WTC11 (cell line): ENCODE data around the gene SH2B3. TPM values are rescaled to one million over a fixed set of nuclear protein-coding genes. Genes with fewer than 3 reads are reported as not detected.

Experiments
- ATAC-seq: fragments of 200-7000 bp; cut with Tn5 transposase; 2 replicates; pipeline ENCODE4 v1.10.0; 2021; ENCODE audit warnings: mild to moderate bottlenecking, moderate library complexity
- CTCF ChIA-PET: fragments of 300-600 bp; sonication (Branson Sonifier 250); formaldehyde crosslinking; loops from one replicate; lab custom pipeline; 2021; ENCODE audit warnings: antibody characterized with exemption; lab: Charles Lee
- POLR2A ChIA-PET: fragments of 350-600 bp; sonication (Branson Sonifier 250); formaldehyde crosslinking; loops from one replicate; lab custom pipeline; 2021; ENCODE audit warnings: antibody characterized with exemption; lab: Charles Lee
- DNase-seq: peaks from one replicate; pipeline ENCODE4 v3.0.0; 2021; ENCODE audit warnings: low spot score
- H3K27ac Mint-ChIP-seq: 2 replicates; pipeline ENCODE4 v1.8.0; 2021; ENCODE audit warnings: mixed read lengths
- H3K27me3 Mint-ChIP-seq: 2 replicates; pipeline ENCODE4 v1.8.0; 2021; ENCODE audit warnings: low read depth, mild to moderate bottlenecking, moderate library complexity, mixed read lengths
- H3K36me3 Mint-ChIP-seq: 2 replicates; pipeline ENCODE4 v1.8.0; 2021; ENCODE audit warnings: mixed read lengths
- H3K4me1 Mint-ChIP-seq: 2 replicates; pipeline ENCODE4 v1.8.0; 2022; ENCODE audit warnings: mixed read lengths
- H3K4me3 Mint-ChIP-seq: 2 replicates; pipeline ENCODE4 v1.8.0; 2021; ENCODE audit warnings: mild to moderate bottlenecking, moderate library complexity, mixed read lengths
- H3K9me3 Mint-ChIP-seq: 2 replicates; pipeline ENCODE4 v1.8.0; 2021; ENCODE audit warnings: mixed read lengths
- GRHL2 ChIP-seq: fragments of 250-450 bp; sonication (Bioruptor Pico); IDR thresholded peaks from 2 replicates; pipeline ENCODE4 v1.8.0; 2022; ENCODE audit warnings: mild to moderate bottlenecking, moderate library complexity; ENCODE audit not compliant: insufficient replicate concordance, severe bottlenecking
- JUN ChIP-seq: sonication (generic); formaldehyde crosslinking; IDR thresholded peaks from 2 replicates; pipeline ENCODE4 v1.8.0; 2023; ENCODE audit warnings: mild to moderate bottlenecking, missing genetic modification reagents
- KAT7 ChIP-seq: sonication (generic); formaldehyde crosslinking; IDR thresholded peaks from 2 replicates; pipeline ENCODE4 v1.8.1; 2023; ENCODE audit warnings: missing genetic modification reagents, mild to moderate bottlenecking, borderline replicate concordance
- TP53 ChIP-seq: sonication (generic); formaldehyde crosslinking; IDR thresholded peaks from 2 replicates; pipeline ENCODE4 v1.8.1; 2023; ENCODE audit warnings: mild to moderate bottlenecking, missing genetic modification reagents
- ZBTB21 ChIP-seq: sonication (generic); formaldehyde crosslinking; IDR thresholded peaks from 2 replicates; pipeline ENCODE4 v1.8.1; 2023; ENCODE audit warnings: mild to moderate bottlenecking, missing genetic modification reagents, borderline replicate concordance
- ZNF121 ChIP-seq: sonication (generic); formaldehyde crosslinking; IDR thresholded peaks from 2 replicates; pipeline ENCODE4 v1.8.0; 2023; ENCODE audit warnings: missing genetic modification reagents
- ZNF219 ChIP-seq: sonication (generic); formaldehyde crosslinking; IDR thresholded peaks from 2 replicates; pipeline ENCODE4 v1.8.0; 2023; ENCODE audit warnings: missing genetic modification reagents, mild to moderate bottlenecking, borderline replicate concordance
- ZNF263 ChIP-seq: sonication (generic); formaldehyde crosslinking; IDR thresholded peaks from 2 replicates; pipeline ENCODE4 v1.8.1; 2022; ENCODE audit warnings: low read depth, mild to moderate bottlenecking, moderate library complexity, missing genetic modification reagents
- ZNF416 ChIP-seq: fragments of 250-450 bp; sonication (Bioruptor Pico); IDR thresholded peaks from 2 replicates; pipeline ENCODE4 v1.9.0; 2021; ENCODE audit warnings: mild to moderate bottlenecking, inconsistent platforms
- total RNA-seq: library from RNA; stranded (reverse); gene quantifications from 3 replicates; pipeline ENCODE4 v1.2.3, GENCODE V29; 2021
- TF ChIP-seq, protein P1 (sequence below): sonication (generic); formaldehyde crosslinking; IDR thresholded peaks from 2 replicates; pipeline ENCODE4 v1.8.0; 2022; ENCODE audit warnings: mild to moderate bottlenecking, missing genetic modification reagents
- TF ChIP-seq, protein P2 (sequence below): sonication (generic); formaldehyde crosslinking; conservative IDR thresholded peaks from 2 replicates; pipeline ENCODE4 v1.8.1; 2023; ENCODE audit warnings: mild to moderate bottlenecking, low read depth, missing genetic modification reagents, moderate library complexity
- TF ChIP-seq, protein P3 (sequence below): sonication (generic); formaldehyde crosslinking; IDR thresholded peaks from 2 replicates; pipeline ENCODE4 v1.8.1; 2023; ENCODE audit warnings: mild to moderate bottlenecking, missing genetic modification reagents, moderate library complexity
- TF ChIP-seq, protein P4 (sequence below): sonication (generic); formaldehyde crosslinking; IDR thresholded peaks from 2 replicates; pipeline ENCODE4 v1.8.0; 2023; ENCODE audit warnings: missing genetic modification reagents
- TF ChIP-seq, protein P5 (sequence below): sonication (generic); formaldehyde crosslinking; IDR thresholded peaks from 2 replicates; pipeline ENCODE4 v1.8.1; 2023; ENCODE audit warnings: mild to moderate bottlenecking, missing genetic modification reagents, borderline replicate concordance

SH2B3 gene
- total RNA-seq, 1 experiment from 2014 or later = 31.8 TPM

DNA sequence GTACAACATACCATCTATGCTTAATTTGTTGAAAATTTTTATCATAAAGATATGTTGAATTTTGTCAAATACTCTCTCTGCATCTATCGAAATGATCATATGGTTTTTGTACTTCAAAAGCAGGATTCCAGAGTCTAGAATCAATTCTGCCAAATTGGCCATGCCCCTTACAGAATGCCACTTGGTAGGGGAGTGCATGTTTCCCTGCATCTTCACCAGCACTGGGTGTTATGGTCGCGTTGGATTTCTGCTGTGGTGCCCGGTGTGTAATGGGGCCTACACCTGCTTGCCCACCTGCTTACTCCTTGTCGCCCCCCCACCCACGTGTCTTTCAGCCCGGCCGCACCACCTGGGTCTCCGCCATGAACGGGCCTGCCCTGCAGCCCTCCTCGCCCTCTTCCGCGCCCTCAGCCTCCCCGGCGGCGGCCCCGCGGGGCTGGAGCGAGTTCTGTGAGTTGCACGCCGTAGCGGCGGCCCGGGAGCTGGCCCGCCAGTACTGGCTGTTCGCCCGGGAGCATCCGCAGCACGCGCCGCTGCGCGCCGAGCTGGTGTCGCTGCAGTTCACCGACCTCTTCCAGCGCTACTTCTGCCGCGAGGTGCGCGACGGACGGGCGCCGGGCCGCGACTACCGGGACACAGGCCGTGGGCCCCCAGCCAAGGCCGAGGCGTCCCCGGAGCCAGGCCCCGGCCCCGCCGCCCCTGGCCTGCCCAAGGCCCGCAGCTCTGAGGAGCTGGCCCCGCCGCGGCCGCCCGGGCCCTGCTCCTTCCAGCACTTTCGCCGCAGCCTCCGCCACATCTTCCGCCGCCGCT is 12.3 kb downstream of the SH2B3 start (continued):
- TF ChIP-seq, protein P1, sequence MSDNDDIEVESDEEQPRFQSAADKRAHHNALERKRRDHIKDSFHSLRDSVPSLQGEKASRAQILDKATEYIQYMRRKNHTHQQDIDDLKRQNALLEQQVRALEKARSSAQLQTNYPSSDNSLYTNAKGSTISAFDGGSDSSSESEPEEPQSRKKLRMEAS (CRISPR knock-in tag) = no peak

DNA sequence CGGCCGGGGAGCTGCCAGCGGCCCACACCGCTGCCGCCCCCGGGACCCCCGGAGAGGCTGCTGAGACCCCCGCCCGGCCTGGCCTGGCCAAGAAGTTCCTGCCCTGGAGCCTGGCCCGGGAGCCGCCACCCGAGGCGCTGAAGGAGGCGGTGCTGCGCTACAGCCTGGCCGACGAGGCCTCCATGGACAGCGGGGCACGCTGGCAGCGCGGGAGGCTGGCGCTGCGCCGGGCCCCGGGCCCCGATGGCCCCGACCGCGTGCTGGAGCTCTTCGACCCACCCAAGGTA is 12.8 kb downstream of the SH2B3 start:
- Mint-ChIP-seq H3K4me3 (no peak overlapping the region), H3K4me1 (peaks cover 36% of the 10 kb centered on the region), H3K9me3 (no peaks in the 10 kb centered on the region), H3K27me3 (no peaks in the 10 kb centered on the region), H3K27ac (no peak overlapping the region), H3K36me3 (peaks cover 20% of the 10 kb centered on the region)
- ATAC-seq (no peak), DNase-seq (no peak)
- ChIA-PET POLR2A (no interaction called here), CTCF (interaction anchor here (1.3 kb wide), 1 partner anchor 33 kb away, joined by 3 read pairs; no protein-coding TSS in a partner anchor)
- TF ChIP-seq, protein P2, sequence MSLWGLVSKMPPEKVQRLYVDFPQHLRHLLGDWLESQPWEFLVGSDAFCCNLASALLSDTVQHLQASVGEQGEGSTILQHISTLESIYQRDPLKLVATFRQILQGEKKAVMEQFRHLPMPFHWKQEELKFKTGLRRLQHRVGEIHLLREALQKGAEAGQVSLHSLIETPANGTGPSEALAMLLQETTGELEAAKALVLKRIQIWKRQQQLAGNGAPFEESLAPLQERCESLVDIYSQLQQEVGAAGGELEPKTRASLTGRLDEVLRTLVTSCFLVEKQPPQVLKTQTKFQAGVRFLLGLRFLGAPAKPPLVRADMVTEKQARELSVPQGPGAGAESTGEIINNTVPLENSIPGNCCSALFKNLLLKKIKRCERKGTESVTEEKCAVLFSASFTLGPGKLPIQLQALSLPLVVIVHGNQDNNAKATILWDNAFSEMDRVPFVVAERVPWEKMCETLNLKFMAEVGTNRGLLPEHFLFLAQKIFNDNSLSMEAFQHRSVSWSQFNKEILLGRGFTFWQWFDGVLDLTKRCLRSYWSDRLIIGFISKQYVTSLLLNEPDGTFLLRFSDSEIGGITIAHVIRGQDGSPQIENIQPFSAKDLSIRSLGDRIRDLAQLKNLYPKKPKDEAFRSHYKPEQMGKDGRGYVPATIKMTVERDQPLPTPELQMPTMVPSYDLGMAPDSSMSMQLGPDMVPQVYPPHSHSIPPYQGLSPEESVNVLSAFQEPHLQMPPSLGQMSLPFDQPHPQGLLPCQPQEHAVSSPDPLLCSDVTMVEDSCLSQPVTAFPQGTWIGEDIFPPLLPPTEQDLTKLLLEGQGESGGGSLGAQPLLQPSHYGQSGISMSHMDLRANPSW (CRISPR knock-in tag) = no peak
- TF ChIP-seq JUN (CRISPR knock-in tag) = no peak
- TF ChIP-seq ZNF416 (CRISPR knock-in tag) = no peak
- no peak for TF ChIP-seq ZNF219 (CRISPR knock-in tag)
- TF ChIP-seq, protein P3, sequence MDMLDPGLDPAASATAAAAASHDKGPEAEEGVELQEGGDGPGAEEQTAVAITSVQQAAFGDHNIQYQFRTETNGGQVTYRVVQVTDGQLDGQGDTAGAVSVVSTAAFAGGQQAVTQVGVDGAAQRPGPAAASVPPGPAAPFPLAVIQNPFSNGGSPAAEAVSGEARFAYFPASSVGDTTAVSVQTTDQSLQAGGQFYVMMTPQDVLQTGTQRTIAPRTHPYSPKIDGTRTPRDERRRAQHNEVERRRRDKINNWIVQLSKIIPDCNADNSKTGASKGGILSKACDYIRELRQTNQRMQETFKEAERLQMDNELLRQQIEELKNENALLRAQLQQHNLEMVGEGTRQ (CRISPR knock-in tag) = no peak
- no peak for TF ChIP-seq TP53 (CRISPR knock-in tag)
- no peak for TF ChIP-seq ZNF263 (CRISPR knock-in tag)
- TF ChIP-seq, protein P4, sequence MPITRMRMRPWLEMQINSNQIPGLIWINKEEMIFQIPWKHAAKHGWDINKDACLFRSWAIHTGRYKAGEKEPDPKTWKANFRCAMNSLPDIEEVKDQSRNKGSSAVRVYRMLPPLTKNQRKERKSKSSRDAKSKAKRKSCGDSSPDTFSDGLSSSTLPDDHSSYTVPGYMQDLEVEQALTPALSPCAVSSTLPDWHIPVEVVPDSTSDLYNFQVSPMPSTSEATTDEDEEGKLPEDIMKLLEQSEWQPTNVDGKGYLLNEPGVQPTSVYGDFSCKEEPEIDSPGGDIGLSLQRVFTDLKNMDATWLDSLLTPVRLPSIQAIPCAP (CRISPR knock-in tag) = no peak
- TF ChIP-seq KAT7 (CRISPR knock-in tag) = no peak
- TF ChIP-seq, protein P5, sequence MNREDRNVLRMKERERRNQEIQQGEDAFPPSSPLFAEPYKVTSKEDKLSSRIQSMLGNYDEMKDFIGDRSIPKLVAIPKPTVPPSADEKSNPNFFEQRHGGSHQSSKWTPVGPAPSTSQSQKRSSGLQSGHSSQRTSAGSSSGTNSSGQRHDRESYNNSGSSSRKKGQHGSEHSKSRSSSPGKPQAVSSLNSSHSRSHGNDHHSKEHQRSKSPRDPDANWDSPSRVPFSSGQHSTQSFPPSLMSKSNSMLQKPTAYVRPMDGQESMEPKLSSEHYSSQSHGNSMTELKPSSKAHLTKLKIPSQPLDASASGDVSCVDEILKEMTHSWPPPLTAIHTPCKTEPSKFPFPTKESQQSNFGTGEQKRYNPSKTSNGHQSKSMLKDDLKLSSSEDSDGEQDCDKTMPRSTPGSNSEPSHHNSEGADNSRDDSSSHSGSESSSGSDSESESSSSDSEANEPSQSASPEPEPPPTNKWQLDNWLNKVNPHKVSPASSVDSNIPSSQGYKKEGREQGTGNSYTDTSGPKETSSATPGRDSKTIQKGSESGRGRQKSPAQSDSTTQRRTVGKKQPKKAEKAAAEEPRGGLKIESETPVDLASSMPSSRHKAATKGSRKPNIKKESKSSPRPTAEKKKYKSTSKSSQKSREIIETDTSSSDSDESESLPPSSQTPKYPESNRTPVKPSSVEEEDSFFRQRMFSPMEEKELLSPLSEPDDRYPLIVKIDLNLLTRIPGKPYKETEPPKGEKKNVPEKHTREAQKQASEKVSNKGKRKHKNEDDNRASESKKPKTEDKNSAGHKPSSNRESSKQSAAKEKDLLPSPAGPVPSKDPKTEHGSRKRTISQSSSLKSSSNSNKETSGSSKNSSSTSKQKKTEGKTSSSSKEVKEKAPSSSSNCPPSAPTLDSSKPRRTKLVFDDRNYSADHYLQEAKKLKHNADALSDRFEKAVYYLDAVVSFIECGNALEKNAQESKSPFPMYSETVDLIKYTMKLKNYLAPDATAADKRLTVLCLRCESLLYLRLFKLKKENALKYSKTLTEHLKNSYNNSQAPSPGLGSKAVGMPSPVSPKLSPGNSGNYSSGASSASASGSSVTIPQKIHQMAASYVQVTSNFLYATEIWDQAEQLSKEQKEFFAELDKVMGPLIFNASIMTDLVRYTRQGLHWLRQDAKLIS = no peak
- no peak for TF ChIP-seq ZNF121 (CRISPR knock-in tag)
- TF ChIP-seq, protein P1 (CRISPR knock-in tag) = no peak
- no peak for TF ChIP-seq GRHL2 (CRISPR knock-in tag)
- no peak for TF ChIP-seq ZBTB21 (CRISPR knock-in tag)
